GM21447 (cell line): Measurements from ENCODE around the gene TAF8.

Experiments
- ATAC-seq: cut with Tn5 transposase; IDR thresholded peaks from one replicate; pipeline ENCODE4 v1.9.1; 2021; ENCODE audit not compliant: unreplicated experiment

TAF8 gene

DNA sequence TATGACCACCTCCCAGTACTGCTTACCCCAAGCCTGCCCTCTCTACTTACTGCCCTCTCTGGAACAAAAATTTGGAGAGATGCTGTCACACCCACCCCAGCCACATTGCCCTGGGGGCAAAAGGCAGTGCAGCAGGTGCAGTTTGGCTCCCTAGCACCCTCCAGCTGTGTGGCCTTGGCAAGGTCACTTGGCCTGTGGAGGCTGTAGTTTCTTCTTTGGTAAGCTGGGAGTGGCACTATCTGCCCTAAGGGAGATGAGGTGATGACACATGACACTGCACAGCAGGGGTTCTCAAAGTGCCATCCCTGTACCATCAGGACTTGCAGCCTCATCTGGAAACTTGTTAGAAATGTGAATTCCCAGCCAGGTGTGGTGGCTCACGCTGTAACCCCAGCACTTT lies 44.8 kb downstream of the TAF8 start:
- no peak for ATAC-seq

DNA sequence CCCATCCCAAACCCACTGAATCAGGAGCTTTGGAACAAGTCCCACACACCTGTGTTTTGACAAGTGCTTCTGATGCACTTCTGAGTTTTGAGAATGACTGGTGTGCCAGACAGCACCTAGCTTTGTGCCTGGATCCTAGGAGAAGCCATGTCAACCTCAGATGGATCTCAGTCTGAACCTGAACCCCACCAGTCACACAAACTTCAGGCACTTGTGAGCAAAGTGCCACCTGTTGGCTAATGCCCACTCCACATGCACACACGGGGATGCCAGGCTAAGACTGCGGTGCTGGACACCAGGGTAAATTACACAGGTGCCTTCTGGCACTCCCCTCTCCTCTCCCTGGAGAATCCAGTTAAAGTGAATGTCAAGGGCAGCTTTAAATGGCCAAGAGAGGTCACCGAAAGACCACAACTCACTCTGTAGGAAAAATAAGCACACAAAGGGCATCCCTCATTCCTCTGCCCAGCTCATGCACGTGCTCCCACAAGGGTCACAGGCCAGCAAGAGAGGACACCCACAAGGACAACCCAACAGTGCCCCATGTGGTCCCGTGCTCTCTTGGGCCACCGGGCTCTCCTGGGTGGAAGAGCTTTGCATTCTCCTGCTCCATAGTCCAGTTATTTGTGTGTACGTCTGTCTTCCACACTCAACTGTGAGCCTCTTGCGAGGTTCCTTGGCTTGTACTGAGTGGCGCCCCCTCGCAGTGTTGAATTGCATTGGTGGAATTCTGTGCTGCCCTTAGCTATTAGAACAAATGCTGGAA lies 45.6 kb downstream of the TAF8 start:
- no peak for ATAC-seq

DNA sequence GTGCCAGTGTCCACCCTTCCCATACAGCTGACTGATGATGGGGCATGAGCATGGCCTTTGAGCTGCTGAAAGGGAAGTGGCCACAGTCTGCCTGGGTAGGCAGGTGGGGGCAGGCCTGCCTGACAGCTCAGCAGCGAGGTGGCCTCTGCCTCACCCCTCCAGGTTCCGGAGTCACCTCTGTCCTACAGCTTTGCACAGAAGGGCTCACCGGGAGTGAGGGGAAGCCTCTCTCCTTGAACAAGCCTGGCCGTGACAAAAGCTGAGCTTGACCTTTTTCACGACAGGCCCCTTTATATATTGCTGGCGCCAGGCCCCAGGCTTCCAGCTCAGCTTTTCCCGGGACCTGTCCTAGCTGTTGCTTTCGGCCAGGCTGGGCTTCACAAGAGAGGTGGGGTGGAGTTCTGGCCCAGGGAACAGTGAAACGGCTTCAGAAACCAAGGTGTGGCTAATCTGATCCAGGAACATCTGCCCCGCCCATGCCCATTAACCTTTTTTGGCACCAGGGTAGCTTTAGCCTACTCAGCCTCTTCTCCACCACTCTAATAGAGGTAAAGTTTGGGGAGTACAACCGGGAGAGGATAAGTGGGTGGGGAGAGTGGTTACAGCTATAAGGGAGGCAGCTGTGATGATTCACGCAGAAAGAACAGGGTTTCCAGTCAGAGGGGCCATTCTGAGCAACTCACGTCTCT lies 49.2 kb downstream of the TAF8 start:
- no peak for ATAC-seq

DNA sequence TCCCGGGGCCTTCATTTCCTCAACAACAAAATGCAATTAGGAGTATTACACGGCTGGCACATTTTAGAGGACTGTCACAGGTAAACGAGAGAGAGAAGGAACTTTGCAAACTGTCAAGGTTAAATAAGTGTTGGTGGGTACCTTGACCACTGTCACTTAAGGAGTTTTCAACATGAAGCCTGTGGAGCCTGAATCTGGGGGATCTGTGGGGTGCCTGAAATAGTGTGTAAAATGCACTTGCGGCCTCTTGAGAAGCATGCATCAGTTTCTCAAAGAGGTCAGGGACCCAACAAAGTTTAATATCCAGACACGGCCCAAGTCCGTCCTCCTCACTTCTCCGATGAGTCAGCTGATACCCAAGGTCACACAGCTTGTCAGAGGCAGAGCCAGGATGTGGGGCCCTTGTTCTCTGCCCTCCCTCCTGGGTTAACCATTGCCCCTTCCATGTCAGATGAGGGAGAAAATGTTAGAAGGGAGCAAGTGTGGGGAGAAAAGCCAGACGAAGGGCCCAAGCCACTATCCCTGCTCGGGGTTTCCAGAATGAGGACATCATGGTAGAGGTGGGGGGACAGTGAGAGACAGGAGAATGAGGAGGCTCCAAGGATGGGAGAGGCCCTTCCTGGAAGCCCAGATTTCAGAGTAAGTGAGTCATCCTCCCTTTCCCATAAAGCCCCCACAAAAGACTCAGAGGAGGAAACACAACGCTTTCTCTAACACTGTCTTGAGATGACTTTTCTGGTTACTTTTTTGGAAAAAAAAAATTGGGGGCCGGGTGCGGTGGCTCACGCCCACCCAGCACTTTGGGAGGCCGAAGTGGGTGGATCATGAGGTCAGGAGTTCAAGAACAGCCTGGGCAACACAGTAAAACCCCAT lies 49.9 kb downstream of the TAF8 start:
- no peak for ATAC-seq

DNA sequence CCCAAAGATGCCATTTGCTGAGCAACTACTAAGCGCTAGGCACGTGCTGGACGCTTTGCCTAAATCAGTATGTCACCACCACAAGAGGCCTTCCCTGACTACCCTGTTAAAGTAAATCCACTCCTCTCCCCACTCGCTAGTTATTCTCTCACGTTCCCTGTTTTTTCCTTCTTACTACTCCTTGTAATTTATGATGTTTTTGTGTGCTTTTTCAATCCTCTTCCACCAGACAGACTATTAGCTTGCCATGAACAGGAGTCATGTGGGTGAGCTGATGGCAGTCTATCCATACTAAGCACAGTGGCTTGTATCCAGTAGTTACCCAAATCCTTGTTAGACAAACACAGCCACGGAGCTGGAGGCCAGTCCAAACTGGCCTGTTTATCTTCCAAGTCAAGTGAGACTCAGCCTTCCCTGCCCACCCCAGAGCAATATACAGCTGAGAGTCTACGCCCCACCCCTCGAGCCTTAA lies 50.9 kb downstream of the TAF8 start:
- ATAC-seq = no peak

DNA sequence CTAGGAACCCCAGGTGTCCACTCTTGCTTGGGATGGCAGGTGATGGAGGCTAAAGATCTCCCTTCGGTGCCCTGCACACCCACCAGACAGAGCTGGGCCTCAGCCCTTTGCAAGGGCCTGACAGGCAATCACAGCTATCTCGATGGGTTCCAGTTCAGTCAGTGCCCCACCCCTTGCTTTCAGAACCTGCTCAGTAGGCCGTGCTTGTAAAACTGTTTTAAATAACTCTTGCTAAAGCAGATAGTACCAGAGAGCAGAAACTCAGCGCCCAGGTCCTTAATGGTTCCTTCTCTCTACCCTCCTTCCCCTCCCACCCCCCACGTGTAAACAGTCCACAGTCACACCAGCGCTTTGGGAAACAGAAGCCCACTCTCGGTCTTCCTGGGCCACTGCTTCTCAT lies 52.9 kb downstream of the TAF8 start:
- ATAC-seq = no peak

DNA sequence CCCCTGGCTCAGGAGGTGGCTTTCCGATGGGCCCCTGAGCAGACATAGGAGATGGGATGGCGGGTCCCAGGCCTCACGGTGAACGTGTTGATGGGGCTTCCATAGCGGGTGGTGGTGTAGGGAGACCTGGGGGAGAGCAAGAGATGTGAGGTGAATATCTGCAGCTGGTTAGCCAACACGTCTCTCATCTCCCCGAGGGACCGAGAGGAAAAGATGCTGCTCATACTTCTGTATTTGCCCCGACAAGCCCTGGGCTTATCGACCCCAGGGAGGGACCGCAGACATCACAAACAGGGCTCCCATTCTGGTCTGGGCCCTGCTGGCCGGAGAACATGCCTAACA lies 53.4 kb downstream of the TAF8 start:
- no peak for ATAC-seq

DNA sequence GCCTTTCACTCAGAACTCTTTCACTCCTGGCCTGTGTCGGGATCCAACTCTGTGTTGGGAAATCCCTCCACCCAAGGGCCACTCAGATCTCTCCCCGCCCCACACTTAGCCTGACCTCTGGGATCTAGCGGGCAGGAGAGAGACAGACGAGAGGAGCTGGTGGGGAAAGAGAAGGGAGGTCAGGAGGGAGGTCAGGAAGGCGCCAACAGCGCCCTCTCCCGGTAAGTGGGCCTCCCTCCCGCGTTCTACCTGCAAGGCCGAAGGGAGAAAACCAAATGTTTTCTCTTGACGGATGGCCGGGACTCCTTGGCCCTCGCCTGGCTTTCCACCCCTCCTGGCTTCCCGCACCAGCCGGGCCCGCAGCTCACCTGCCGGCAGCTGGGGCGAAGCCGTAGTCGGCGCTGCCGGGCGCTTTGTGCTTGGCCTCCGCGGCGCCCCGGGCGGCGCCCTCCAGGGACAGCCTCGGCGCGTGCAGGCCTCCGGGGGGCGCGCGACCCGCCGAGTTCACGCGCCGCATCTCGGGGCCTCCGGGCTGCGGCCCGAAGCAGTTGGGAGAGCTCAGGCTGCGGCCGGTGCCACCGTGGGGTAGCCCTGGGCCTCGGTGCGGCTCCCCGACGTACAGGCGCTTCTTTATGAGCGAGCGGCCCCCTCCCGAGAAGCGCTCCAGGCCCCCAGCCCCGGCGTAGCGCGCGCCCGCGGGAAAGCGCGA lies 53.9 kb downstream of the TAF8 start:
- no peak for ATAC-seq

DNA sequence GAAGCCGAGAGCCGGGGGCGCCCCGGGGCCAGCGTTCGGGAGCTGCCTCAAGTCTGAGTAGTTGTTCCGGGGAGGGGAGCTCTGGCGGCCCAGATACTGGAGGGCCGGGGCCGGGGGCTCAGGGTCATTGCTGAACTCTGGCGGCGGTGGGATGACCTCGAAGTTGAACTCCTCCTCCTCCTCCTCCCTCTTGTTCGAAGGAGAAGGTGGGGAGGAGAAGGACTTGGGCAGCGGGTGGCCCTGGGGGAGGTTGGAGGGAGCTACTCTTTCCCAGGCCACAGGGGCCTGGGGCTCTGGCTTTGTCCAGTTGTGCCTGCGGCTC lies 54.4 kb downstream of the TAF8 start:
- no peak for ATAC-seq

DNA sequence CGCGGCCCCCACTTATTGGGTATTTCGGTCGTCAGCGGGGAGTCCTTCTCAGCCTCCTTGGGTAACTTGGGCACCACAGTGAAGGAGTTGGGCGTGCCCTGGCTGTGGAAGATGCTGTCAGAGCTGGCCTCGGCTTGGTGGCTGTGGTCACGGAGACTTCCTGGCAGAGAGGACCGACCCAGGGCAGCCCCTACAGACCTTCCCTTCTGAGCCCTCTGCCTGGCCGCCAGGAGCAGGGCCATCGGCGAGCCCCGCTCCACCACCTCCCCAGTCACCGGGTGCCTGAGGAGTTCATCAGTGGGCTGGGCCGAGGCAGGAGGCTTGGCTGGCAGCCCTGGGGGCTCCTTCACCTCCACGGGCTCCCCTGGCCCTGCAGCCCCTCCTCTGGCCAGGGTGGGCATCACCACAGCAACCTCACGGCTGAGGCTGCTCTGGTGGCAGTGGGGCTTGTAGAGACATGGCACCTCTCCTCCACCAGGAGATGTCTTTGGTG lies 54.9 kb downstream of the TAF8 start:
- ATAC-seq = no peak

DNA sequence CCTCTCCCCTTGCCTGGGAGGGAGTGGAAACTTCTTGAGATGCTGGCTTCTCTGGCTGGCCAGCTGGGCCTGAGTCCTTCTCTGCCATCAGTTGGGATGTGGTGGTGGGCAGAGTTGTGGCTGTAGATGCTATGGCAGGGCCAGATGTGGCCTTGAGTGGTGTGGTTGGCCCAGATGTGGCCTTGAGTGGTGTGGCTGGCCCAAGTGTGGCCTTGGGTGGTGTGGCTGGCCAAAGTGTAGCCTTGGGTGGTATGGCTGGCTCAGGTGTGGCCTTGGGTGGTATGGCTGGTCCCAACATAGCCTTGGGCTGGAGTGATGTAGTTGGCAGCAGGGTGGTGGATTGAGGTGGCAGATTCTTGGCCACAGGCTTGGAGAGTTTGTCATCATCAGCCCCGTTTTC lies 55.4 kb downstream of the TAF8 start:
- no peak for ATAC-seq

DNA sequence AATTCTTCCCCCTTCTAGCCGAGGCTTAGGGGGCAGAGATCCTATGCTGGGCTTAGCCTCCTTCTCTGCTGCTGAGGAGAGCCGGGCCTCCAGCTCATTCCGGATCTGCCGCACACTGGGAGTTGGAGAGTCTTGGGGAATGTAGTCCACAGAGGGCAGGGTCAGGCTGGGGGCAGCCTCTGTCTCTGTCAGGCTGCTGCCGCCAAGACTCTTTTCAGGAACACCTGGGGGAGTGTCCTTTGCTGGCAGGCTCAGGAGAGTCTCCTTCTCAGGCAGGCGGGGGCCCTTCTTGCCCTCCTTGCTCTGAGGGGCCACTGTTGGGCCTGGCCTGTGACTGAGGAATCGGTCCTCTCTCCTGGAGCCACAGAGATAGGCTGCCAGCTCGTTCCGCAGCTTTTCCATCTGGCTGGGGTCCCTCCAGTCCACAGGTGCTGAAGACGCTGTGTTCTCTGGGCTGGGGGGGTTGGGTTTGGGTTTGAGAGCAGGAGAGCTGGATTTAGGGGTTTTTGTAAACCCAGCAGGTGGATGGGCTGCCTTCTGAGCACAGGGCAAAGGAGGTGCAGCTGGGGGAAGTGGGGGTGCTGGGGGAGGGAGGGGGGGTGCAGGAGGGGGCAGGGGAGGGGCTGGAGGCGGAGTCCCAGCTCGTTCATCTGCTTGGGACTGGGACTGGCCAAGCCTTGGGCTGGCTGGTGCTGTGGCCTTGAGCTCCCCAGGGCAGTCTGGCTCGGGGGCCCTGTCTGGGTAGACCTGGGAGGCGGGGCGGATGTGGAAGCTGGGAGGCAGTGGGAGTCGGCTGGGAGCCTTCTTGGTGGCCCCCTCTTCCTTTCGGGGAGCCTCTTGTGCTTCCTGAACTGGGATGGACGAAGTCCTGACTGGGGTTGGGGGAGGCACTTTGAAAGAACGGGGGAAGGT lies 56.0 kb downstream of the TAF8 start:
- no peak for ATAC-seq

DNA sequence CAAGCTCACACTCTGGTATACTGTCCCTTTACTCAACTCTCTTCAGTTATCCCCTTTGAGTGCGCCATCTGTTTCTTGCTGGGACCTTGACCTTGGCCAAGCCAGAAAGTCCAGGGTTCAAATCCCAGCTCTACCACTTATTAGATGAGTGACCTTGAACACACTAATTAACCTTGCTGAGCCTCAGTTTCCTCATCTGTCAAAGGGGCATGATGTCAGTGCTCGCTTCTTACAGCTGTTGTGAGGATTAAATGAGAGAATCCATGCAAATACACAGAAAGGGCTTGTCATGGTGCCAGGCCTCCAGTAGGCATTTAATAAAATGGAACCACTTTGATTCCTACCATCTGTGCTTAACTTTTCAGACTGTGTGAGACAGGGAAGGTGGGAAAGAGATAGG lies 57.7 kb downstream of the TAF8 start:
- no peak for ATAC-seq

DNA sequence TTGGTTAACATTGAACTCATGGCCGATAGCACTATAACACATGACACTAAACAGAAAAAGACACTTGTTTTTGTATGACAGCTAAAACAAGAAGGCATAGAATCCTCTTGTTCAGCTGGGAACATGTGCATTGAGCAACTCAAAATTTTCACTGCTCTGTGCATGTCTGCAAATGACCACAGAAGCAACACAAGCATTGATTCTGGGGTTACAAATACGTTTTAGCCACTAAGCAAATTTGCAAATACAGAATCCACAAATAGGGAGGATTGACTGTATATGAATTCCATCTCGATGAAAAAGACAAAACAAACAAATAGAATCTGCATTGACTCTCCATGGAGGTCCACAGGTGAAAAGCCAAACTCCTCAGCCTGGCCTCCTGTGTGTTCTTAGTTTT lies 60.4 kb downstream of the TAF8 start:
- ATAC-seq = no peak

DNA sequence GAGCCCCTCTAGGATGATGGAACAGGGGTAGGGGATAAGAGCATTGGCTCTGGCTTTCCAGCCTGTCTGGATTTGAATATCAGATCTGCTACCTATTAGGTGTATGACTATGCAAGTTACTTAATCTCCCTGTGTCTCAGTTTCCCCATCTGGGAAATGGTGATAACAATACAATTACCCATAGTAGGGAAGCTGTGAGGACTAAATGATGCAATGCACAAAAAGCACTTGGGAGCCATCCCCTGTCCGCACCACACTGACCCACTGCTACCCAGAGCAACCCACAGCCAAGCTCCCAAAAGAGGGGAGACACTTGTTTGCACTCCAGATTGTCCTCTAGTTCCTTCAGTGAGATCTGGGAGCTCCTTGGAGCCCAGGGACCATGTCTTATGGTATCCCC lies 62.0 kb downstream of the TAF8 start:
- ATAC-seq = no peak

DNA sequence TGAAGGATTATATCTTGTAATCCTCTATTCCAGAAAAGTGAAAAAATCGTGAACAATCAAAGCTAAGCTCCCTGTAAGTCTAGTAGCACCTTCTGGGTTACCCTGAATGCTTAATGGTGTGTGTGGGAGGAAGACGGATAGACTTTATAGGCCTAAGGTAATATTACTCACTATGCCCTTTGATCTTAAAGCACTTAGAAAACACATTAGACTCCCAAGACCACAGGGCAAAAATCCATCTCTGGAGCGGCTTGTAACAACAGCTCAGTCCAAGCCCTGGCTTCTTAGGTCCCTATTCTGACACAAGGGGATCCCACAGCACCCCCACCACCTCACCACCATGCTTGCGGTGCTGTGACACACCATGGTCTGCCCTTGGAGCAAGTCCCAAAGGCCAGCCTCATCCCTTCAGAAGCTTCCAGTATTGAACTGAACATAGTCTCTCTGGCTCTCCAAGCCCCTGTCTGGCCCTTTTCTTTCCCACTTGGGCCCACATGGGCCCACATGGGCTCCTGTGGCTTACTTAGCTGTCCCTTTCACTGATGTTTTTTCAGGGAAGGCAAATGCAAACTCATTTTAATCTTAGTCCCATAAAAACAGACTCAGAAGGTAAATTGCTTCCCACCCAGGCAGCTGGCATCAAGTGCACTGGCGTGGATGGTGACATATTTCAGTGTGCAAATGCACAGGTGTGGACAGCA lies 63.8 kb downstream of the TAF8 start:
- no peak for ATAC-seq

DNA sequence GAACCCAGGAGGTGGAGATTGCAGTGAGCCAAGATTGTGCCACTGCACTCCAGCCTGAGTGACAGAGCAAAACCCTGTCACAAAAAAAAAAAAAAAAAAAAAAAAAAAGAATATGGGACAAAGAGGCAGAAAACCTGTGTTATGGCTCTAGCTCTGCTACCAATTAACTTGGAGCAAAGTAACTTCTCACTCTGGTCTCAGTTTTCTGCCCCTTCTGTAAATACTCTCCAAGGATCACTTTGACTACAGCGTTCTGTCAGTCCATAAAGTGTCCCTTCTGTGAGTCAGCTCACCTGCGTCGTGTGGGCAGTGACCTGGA lies 67.5 kb downstream of the TAF8 start:
- ATAC-seq = no peak

DNA sequence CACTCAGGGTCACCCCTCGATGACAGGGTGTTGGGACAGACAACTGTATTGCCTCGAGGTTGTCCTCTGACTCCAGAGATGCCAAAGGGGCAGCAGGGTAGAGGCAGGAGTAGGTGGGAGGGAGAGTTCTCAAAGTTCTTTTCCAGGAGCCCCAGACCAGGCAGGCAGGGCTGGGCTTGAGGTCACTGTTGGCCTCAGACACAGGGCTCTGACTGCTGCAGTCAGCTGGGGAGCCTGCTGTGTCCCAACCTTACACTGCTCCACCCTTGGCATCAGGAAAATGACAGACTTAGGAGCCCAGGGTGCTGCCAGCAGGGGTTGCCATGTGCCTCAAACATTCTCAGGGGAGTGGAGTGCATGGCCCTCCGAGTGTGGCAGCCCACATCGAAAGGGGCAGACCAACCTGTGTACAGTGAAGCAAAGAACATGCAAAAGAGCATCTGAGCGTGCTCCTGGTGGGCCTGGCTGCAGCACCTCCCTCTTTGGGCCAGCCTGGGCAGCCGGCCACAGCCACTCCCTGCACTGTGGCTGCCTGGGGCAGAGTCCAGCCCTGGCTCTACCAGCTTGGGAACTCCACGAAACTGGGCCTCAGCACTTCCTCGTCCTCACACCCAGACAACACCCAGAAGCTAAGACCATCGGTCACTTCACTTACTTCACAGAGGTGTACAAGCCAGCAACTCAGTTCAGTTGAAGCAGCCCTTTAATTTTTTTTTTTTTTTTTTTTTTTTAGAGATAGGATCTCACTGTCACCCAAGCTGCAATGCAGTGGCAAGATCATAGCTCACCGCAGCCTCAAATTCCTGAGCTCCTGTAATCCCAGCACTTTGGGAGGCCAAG lies 68.1 kb downstream of the TAF8 start:
- no peak for ATAC-seq
